ENCODE measurements around the gene CYP2A13. TPM values are rescaled to one million over a fixed set of nuclear protein-coding genes. Genes with fewer than 3 reads are reported as not detected.
A peak's percentile ranks its signal among the peaks of the same experiment; 100 is the strongest.
"Not testable (repeated sequence)": the region's sequence is repeated elsewhere in the genome, so short reads cannot be mapped to it uniquely, and the experiment has no call there.

The CYP2A13 gene
- total RNA-seq, 1 experiment from 2014 or later, result not detected

- H3K4me2 ChIP-seq (ENCODE audit: low read length); H3K79me2 ChIP-seq (ENCODE audit: low read length); H3K4me1 ChIP-seq (ENCODE audit: insufficient read depth, low read length); H3F3A ChIP-seq (ENCODE audit: low read length, unreplicated experiment); POLR2A ChIA-PET (ENCODE audit: unreplicated experiment); H3K36me3 ChIP-seq (ENCODE audit: low read depth, low read length); H3K9ac ChIP-seq (ENCODE audit: low read length); DNase-seq; ATAC-seq; H3K27me3 ChIP-seq (ENCODE audit: low read length); H3K27ac ChIP-seq (ENCODE audit: low read length); H3K4me3 ChIP-seq (ENCODE audit: low read length); intact Hi-C loops (cut with micrococcal nuclease); CTCF ChIA-PET; BruUV-seq (replicated peaks); H2AFZ ChIP-seq (ENCODE audit: low read length); H4K20me1 ChIP-seq (ENCODE audit: low read length); H3K9me3 ChIP-seq (ENCODE audit: low read length); H3K9me2 ChIP-seq (replicated peaks; ENCODE audit: low read length): not testable (repeated sequence)
Measured at GRCh38 chr19:41122846-41123245, 34.6 kb downstream of the CYP2A13 start.

- Histone ChIP-seq H3F3A (ENCODE audit: low read length, unreplicated experiment) (no peaks in the 10 kb centered on the region), H3K79me2 (ENCODE audit: low read length) (no peaks in the 10 kb centered on the region), H3K27me3 (ENCODE audit: low read length) (no peaks in the 10 kb centered on the region), H3K4me1 (ENCODE audit: insufficient read depth, low read length) (no peaks in the 10 kb centered on the region), H4K20me1 (ENCODE audit: low read length) (no peaks in the 10 kb centered on the region), H3K36me3 (ENCODE audit: low read depth, low read length) (no peaks in the 10 kb centered on the region), H3K27ac (ENCODE audit: low read length) (no peak overlapping the region), H3K9me3 (ENCODE audit: low read length) (no peaks in the 10 kb centered on the region), H2AFZ (ENCODE audit: low read length) (no peak overlapping the region), H3K9ac (ENCODE audit: low read length) (no peak overlapping the region), H3K4me2 (ENCODE audit: low read length) (no peak overlapping the region), H3K4me3 (ENCODE audit: low read length) (no peak overlapping the region), H3K9me2 (replicated peaks; ENCODE audit: low read length) (no peaks in the 10 kb centered on the region)
- no peak for TF ChIP-seq EZH2phosphoT487 (IDR thresholded peaks at IDR 0.05; ENCODE audit: borderline replicate concordance, low read length)
- TF ChIP-seq CTCF (conservative IDR thresholded peaks at IDR 0.05; ENCODE audit: low read depth, low read length), result no peak
- TF ChIP-seq EZH2 (IDR thresholded peaks at IDR 0.05; ENCODE audit: low read length, unreplicated experiment), result no peak
- ATAC-seq (no peak), DNase-seq (no peak)
- CTCF ChIA-PET, result interaction anchor here (0.6 kb wide), 1 partner anchor 149 kb away, joined by 3 read pairs; no protein-coding TSS in a partner anchor
- POLR2A ChIA-PET (ENCODE audit: unreplicated experiment), result no interaction called here
- BruUV-seq (replicated peaks), result no TSS peak
- intact Hi-C loops (cut with micrococcal nuclease), result no loop called here
Measured at GRCh38 chr19:41123716-41124294, 35.6 kb downstream of the CYP2A13 start.

- H3F3A ChIP-seq (ENCODE audit: low read length, unreplicated experiment); H3K9me3 ChIP-seq (ENCODE audit: low read length); H4K20me1 ChIP-seq (ENCODE audit: low read length); H3K9me2 ChIP-seq (replicated peaks; ENCODE audit: low read length); H3K27me3 ChIP-seq (ENCODE audit: low read length); ATAC-seq; H3K27ac ChIP-seq (ENCODE audit: low read length); H3K9ac ChIP-seq (ENCODE audit: low read length); H3K4me1 ChIP-seq (ENCODE audit: insufficient read depth, low read length); BruUV-seq (replicated peaks); H2AFZ ChIP-seq (ENCODE audit: low read length); intact Hi-C loops (cut with micrococcal nuclease); H3K79me2 ChIP-seq (ENCODE audit: low read length); H3K4me2 ChIP-seq (ENCODE audit: low read length); H3K36me3 ChIP-seq (ENCODE audit: low read depth, low read length); POLR2A ChIA-PET (ENCODE audit: unreplicated experiment); H3K4me3 ChIP-seq (ENCODE audit: low read length): not testable (repeated sequence)
- peak; percentile 42; the same call in 1 of the 2 replicates for TF ChIP-seq CTCF (conservative IDR thresholded peaks at IDR 0.05; ENCODE audit: low read depth, low read length)
- DNase-seq, result peak; percentile 16
- CTCF ChIA-PET, result interaction anchor here (0.6 kb wide), 1 partner anchor 16 kb away, joined by 3 read pairs; no protein-coding TSS in a partner anchor
Measured at GRCh38 chr19:41126765-41127203, 38.5 kb downstream of the CYP2A13 start.

GRCh38 chr19:41127362-41127761 lies 39.1 kb downstream of the CYP2A13 start:
- not testable (repeated sequence) for H3K4me2 ChIP-seq (ENCODE audit: low read length)

More at GRCh38 chr19:41127362-41127761, 39.1 kb downstream of the CYP2A13 start:
- H3F3A ChIP-seq (ENCODE audit: low read length, unreplicated experiment); H3K4me1 ChIP-seq (ENCODE audit: insufficient read depth, low read length); ATAC-seq; H2AFZ ChIP-seq (ENCODE audit: low read length); BruUV-seq (replicated peaks); H3K27ac ChIP-seq (ENCODE audit: low read length); H4K20me1 ChIP-seq (ENCODE audit: low read length); H3K9ac ChIP-seq (ENCODE audit: low read length); H3K79me2 ChIP-seq (ENCODE audit: low read length); H3K27me3 ChIP-seq (ENCODE audit: low read length); POLR2A ChIA-PET (ENCODE audit: unreplicated experiment); intact Hi-C loops (cut with micrococcal nuclease); H3K4me3 ChIP-seq (ENCODE audit: low read length); DNase-seq; H3K9me2 ChIP-seq (replicated peaks; ENCODE audit: low read length); H3K36me3 ChIP-seq (ENCODE audit: low read depth, low read length); H3K9me3 ChIP-seq (ENCODE audit: low read length): not testable (repeated sequence)
- CTCF ChIA-PET, result interaction anchor here (0.5 to 0.6 kb wide), 2 partner anchors 15 to 17 kb away, joined by 3 to 4 read pairs; no protein-coding TSS in a partner anchor
